IMR-90 (cell line): ENCODE measurements around the gene GRAP. TPM values are rescaled to one million over a fixed set of nuclear protein-coding genes. Genes with fewer than 3 reads are reported as not detected.

Experiments used
- ATAC-seq: fragments of 200-7000 bp; cut with Tn5 transposase; 2 replicates; pipeline ENCODE4 v1.9.1; 2020; ENCODE audit warnings: low read depth, mild to moderate bottlenecking, moderate library complexity
- BruUV-seq: library from RNA; stranded (reverse); fragments of 400-500 nt; replicated peaks from 2 replicates; lab custom pipeline; 2021; lab: Mats Ljungman, UMichigan
- CTCF ChIA-PET: fragments of 300-600 bp; formaldehyde crosslinking; extraction: SDS; loops from one replicate; lab custom pipeline; 2021; ENCODE audit warnings: antibody characterized with exemption; lab: Yijun Ruan, JAX
- POLR2A ChIA-PET: fragments of 300-600 bp; sonication (Branson Sonifier 250); formaldehyde crosslinking; loops from one replicate; lab custom pipeline; 2022; ENCODE audit warnings: antibody characterized with exemption; ENCODE audit not compliant: unreplicated experiment; lab: Charles Lee
- DNase-seq: peaks from one replicate; pipeline ENCODE4 v3.0.0; 2013
- H2AFZ ChIP-seq: replicated peaks from 2 replicates; pipeline ENCODE3; 2013; ENCODE audit warnings: low read length, mild to moderate bottlenecking; ENCODE audit not compliant: poor library complexity
- H2AK5ac ChIP-seq: 2 replicates; pipeline ENCODE4 v1.6.1; 2013; ENCODE audit warnings: low read depth, low read length, inconsistent platforms
- H2AK9ac ChIP-seq: replicated peaks from 2 replicates; pipeline ENCODE3; 2013; ENCODE audit warnings: mild to moderate bottlenecking, low read depth, low read length, moderate library complexity; ENCODE audit not compliant: poor library complexity
- H2BK120ac ChIP-seq: 2 replicates; pipeline ENCODE4 v1.6.1; 2013; ENCODE audit warnings: low read depth, low read length, inconsistent platforms
- H2BK15ac ChIP-seq: 3 replicates; pipeline ENCODE4 v1.6.1; 2013; ENCODE audit warnings: low read depth, low read length, inconsistent platforms
- H2BK20ac ChIP-seq: 2 replicates; pipeline ENCODE4 v1.6.1; 2013; ENCODE audit warnings: low read depth, mild to moderate bottlenecking, inconsistent platforms, low read length, moderate library complexity
- H2BK5ac ChIP-seq: 2 replicates; pipeline ENCODE4 v1.6.1; 2013; ENCODE audit warnings: mild to moderate bottlenecking, low read depth, low read length, inconsistent platforms; ENCODE audit not compliant: poor library complexity, severe bottlenecking
- H3K14ac ChIP-seq: replicated peaks from 2 replicates; pipeline ENCODE4 v1.6.1; 2013; ENCODE audit warnings: low read depth, low read length, inconsistent platforms
- H3K18ac ChIP-seq: 2 replicates; pipeline ENCODE4 v1.6.1; 2013; ENCODE audit warnings: low read depth, low read length, control low read depth
- H3K23ac ChIP-seq: 2 replicates; pipeline ENCODE4 v1.6.1; 2013; ENCODE audit warnings: low read depth, low read length, inconsistent platforms
- H3K27ac ChIP-seq: 2 replicates; pipeline ENCODE4 v1.5.1; 2013; ENCODE audit warnings: mild to moderate bottlenecking, control low read depth, low read length; ENCODE audit not compliant: insufficient read depth
- H3K27me3 ChIP-seq: 2 replicates; pipeline ENCODE4 v1.6.1; 2013; ENCODE audit warnings: low read length; ENCODE audit not compliant: control insufficient read depth, insufficient read depth
- H3K36me3 ChIP-seq: 2 replicates; pipeline ENCODE4 v1.6.1; 2013; ENCODE audit warnings: low read length, mixed read lengths; ENCODE audit not compliant: control insufficient read depth, insufficient read depth
- H3K4ac ChIP-seq: 2 replicates; pipeline ENCODE4 v1.6.1; 2013; ENCODE audit warnings: low read depth, low read length, inconsistent platforms
- H3K4me1 ChIP-seq: 2 replicates; pipeline ENCODE4 v1.6.1; 2013; ENCODE audit warnings: low read length, mixed read lengths; ENCODE audit not compliant: control insufficient read depth, insufficient read depth
- H3K4me2 ChIP-seq: 2 replicates; pipeline ENCODE4 v1.6.1; 2013; ENCODE audit warnings: low read depth, mild to moderate bottlenecking, control low read depth, low read length, moderate library complexity
- H3K4me3 ChIP-seq: 2 replicates; pipeline ENCODE4 v1.5.1; 2013; ENCODE audit warnings: low read depth, mild to moderate bottlenecking, control low read depth, low read length, moderate library complexity; ENCODE audit not compliant: insufficient read depth
- H3K56ac ChIP-seq: 2 replicates; pipeline ENCODE4 v1.6.1; 2013; ENCODE audit warnings: low read length, inconsistent platforms; ENCODE audit not compliant: insufficient read depth; ENCODE audit errors: extremely low read depth
- H3K79me1 ChIP-seq, 2 experiments: 2 replicates each; pipeline ENCODE4 v1.6.1; 2013; ENCODE audit warnings: low read length in 2 of 2, inconsistent platforms in 1 of 2, low read depth in 1 of 2
- H3K9ac ChIP-seq: 2 replicates; pipeline ENCODE4 v1.6.1; 2013; ENCODE audit warnings: low read depth, low read length, control low read depth
- H3K9me1 ChIP-seq: 2 replicates; pipeline ENCODE4 v1.6.1; 2013; ENCODE audit warnings: low read length, inconsistent platforms; ENCODE audit not compliant: insufficient read depth
- H3K9me3 ChIP-seq: 2 replicates; pipeline ENCODE4 v1.6.1; 2013; ENCODE audit warnings: low read length; ENCODE audit not compliant: control insufficient read depth, insufficient read depth
- H4K20me1 ChIP-seq: 2 replicates; pipeline ENCODE4 v1.6.1; 2013; ENCODE audit warnings: low read length, inconsistent platforms; ENCODE audit not compliant: insufficient read depth
- H4K5ac ChIP-seq: 2 replicates; pipeline ENCODE4 v1.6.1; 2013; ENCODE audit warnings: mild to moderate bottlenecking, low read depth, low read length, control low read depth
- H4K8ac ChIP-seq, 2 experiments: 2 replicates each; pipeline ENCODE4 v1.6.1; 2013; ENCODE audit warnings: low read depth in 2 of 2, low read length in 2 of 2, control low read depth in 1 of 2, inconsistent platforms in 1 of 2
- H4K91ac ChIP-seq: 2 replicates; pipeline ENCODE4 v1.6.1; 2013; ENCODE audit warnings: low read depth, low read length, inconsistent platforms; ENCODE audit not compliant: insufficient read depth
- BHLHE40 ChIP-seq: fragments of 150-350 bp; IDR thresholded peaks from 2 replicates; pipeline ENCODE4 v1.6.1; 2016; ENCODE audit warnings: mild to moderate bottlenecking, low read depth, low read length
- CHD1 ChIP-seq: IDR thresholded peaks from 2 replicates; pipeline ENCODE4 v1.6.1; 2012; ENCODE audit warnings: low read depth, low read length, improper control_type of control experiment
- ELK1 ChIP-seq: fragments of 150-350 bp; IDR thresholded peaks from 2 replicates; pipeline ENCODE4 v1.6.1; 2016; ENCODE audit warnings: low read depth, mild to moderate bottlenecking, low read length, moderate library complexity, borderline replicate concordance
- FOS ChIP-seq: fragments of 150-350 bp; IDR thresholded peaks from 2 replicates; pipeline ENCODE4 v1.6.1; 2016; ENCODE audit warnings: low read depth, low read length
- MAFK ChIP-seq: IDR thresholded peaks from 2 replicates; pipeline ENCODE4 v1.6.1; 2012; ENCODE audit warnings: low read depth, low read length, improper control_type of control experiment
- MAZ ChIP-seq: IDR thresholded peaks from 2 replicates; pipeline ENCODE4 v1.6.1; 2012; ENCODE audit warnings: low read depth, mild to moderate bottlenecking, low read length, improper control_type of control experiment, moderate library complexity, borderline replicate concordance
- MXI1 ChIP-seq: IDR thresholded peaks from 2 replicates; pipeline ENCODE4 v1.6.1; 2012; ENCODE audit warnings: low read depth, mild to moderate bottlenecking, low read length, moderate library complexity, borderline replicate concordance
- NFE2L2 ChIP-seq: fragments of 150-350 bp; IDR thresholded peaks from 2 replicates; pipeline ENCODE4 v1.6.1; 2016; ENCODE audit warnings: low read depth, mild to moderate bottlenecking, low read length
- POLR2A ChIP-seq: IDR thresholded peaks from 2 replicates; pipeline ENCODE4 v1.6.1; 2012; ENCODE audit warnings: mild to moderate bottlenecking, low read depth, low read length
- RAD21 ChIP-seq: IDR thresholded peaks from 2 replicates; pipeline ENCODE4 v1.6.1; 2012; ENCODE audit warnings: low read length, improper control_type of control experiment
- RCOR1 ChIP-seq: IDR thresholded peaks from 2 replicates; pipeline ENCODE4 v1.6.1; 2012; ENCODE audit warnings: mild to moderate bottlenecking, low read length, improper control_type of control experiment; ENCODE audit not compliant: insufficient replicate concordance
- RFX5 ChIP-seq: IDR thresholded peaks from 2 replicates; pipeline ENCODE4 v1.8.0; 2012; ENCODE audit warnings: low read depth, mild to moderate bottlenecking, low read length, moderate library complexity
- SMC3 ChIP-seq: fragments of 150-350 bp; IDR thresholded peaks from 2 replicates; pipeline ENCODE4 v1.6.1; 2016; ENCODE audit warnings: low read depth, mild to moderate bottlenecking, antibody characterized with exemption, low read length, moderate library complexity
- USF2 ChIP-seq: fragments of 150-350 bp; IDR thresholded peaks from 2 replicates; pipeline ENCODE4 v1.6.1; 2017; ENCODE audit warnings: mild to moderate bottlenecking, antibody characterized with exemption, low read length, low read depth
- WGBS, 2 experiments: methylation state at CpG; one replicate each; pipeline versions ENCODE4 v1.1.5 to v1.1.7; 2013; ENCODE audit warnings: missing lambda C conversion rate in 2 of 2; ENCODE audit not compliant: insufficient read length in 1 of 2; ENCODE audit errors: extremely low coverage in 2 of 2; 5-methylcytosine and 5-hydroxymethylcytosine counted together
- dilution Hi-C: fragments of 300-500 bp; cut with HindIII; formaldehyde crosslinking; loops from one replicate; pipeline ENCODE4 v1.14.3; 2018; ENCODE audit warnings: low sequenced_read_pairs; ENCODE audit not compliant: unreplicated experiment
- in situ Hi-C: fragments of 300-500 bp; cut with MboI; formaldehyde crosslinking; loops from 3 replicates; pipeline ENCODE4 v1.14.3; 2019; ENCODE audit warnings: low sequenced_read_pairs, inconsistent platforms, mixed read lengths
- intact Hi-C: fragments of 100-400 bp; cut with micrococcal nuclease; formaldehyde crosslinking; loops from 2 replicates; pipeline ENCODE4 v1.10.0; 2022
- polyA plus RNA-seq, 3 experiments: library from polyadenylated mRNA; depleted of rRNA; stranded (reverse); fragments of >200 nt; gene quantifications; 2 replicates each; pipeline ENCODE4 v1.2.3, GENCODE V29; 2012; ENCODE audit warnings: low replicate concordance in 1 of 3
- total RNA-seq: library from RNA; depleted of rRNA; stranded (reverse); fragments of >200 nt; gene quantifications from 2 replicates; pipeline ENCODE4 v1.2.3, GENCODE V29; 2012

The GRAP gene
- total and polyA plus RNA-seq, 2 of the 4 experiments (the other 2 are of a cell fraction): under 0.01 to 0.14 TPM

- Histone ChIP-seq H3K56ac (no peak overlapping the region), H4K91ac (no peak overlapping the region), H4K8ac (no peak overlapping the region), H3K4ac (no peak overlapping the region), H4K20me1 (no peaks in the 10 kb centered on the region), H2AK5ac (no peak overlapping the region; the same call in 1 of the 2 replicates), H3K4me3 (no peak overlapping the region), H2BK120ac (no peak overlapping the region), H3K36me3 (no peaks in the 10 kb centered on the region), H4K5ac (no peak overlapping the region), H2BK5ac (no peak overlapping the region), H3K9me1 (peaks cover 6% of the 10 kb centered on the region; the same call in 1 of the 2 replicates), H2AFZ (no peak overlapping the region), H2AK9ac (peak overlapping the region; percentile 55), H3K18ac (no peak overlapping the region), H3K27me3 (no peaks in the 10 kb centered on the region; the same call in 1 of the 2 replicates), H3K14ac (no peak overlapping the region), H3K27ac (no peak overlapping the region), H3K4me2 (no peak overlapping the region), H2BK15ac (no peak overlapping the region), H2BK20ac (no peak overlapping the region), H3K4me1 (no peaks in the 10 kb centered on the region), H3K9ac (no peak overlapping the region), H3K9me3 (no peaks in the 10 kb centered on the region), H3K23ac (no peak overlapping the region), H3K79me1 (no peaks in the 10 kb centered on the region)
- TF ChIP-seq ELK1 (no peak), SMC3 (no peak), RFX5 (no peak), USF2 (no peak), NFE2L2 (no peak), BHLHE40 (no peak), RCOR1 (no peak), MXI1 (no peak), MAZ (no peak), RAD21 (no peak), POLR2A (no peak), FOS (no peak), CHD1 (no peak), MAFK (no peak)
- dilution Hi-C loops (no loop called here), in situ Hi-C loops (no loop called here), intact Hi-C loops (no loop called here)
- ChIA-PET POLR2A (no interaction called here), CTCF (no interaction called here)
- BruUV-seq: no TSS peak
- 73% methylated on average over 3 of the region's 7 CpGs; no CpG with 5 or more reads in 1 of the 2 experiments for WGBS, 2 experiments
- DNase-seq (no peak), ATAC-seq (no peak)
Observed at GRCh38 chr17:19016881-19017280, 29.9 kb downstream of the GRAP start.
